HL-60 (cell line): ENCODE results near the gene ALG12.

Source experiments
- DNase-seq, 2 experiments: peaks; one replicate each; pipeline ENCODE4 v3.0.0-alpha.2; 2010 to 2020; ENCODE audit warnings: low read depth in 1 of 2, low spot score in 1 of 2
- H3K27ac ChIP-seq: fragments of 250-450 bp; sonication (Bioruptor Pico); replicated peaks from 2 replicates; pipeline ENCODE4 v1.5.1; 2020; ENCODE audit warnings: mild to moderate bottlenecking, moderate library complexity
- H3K27me3 ChIP-seq: fragments of 250-450 bp; sonication (Bioruptor Pico); 2 replicates; pipeline ENCODE4 v1.5.1; 2021; ENCODE audit warnings: mild to moderate bottlenecking, moderate library complexity; ENCODE audit not compliant: insufficient read depth, poor library complexity, severe bottlenecking
- H3K4me3 ChIP-seq: replicated peaks from 2 replicates; pipeline ENCODE4 v1.5.1; 2011; ENCODE audit warnings: mild to moderate bottlenecking, control low read depth, low read length; ENCODE audit not compliant: insufficient read depth
- CTCF ChIP-seq: IDR thresholded peaks from one replicate; pipeline ENCODE4 v1.5.1; 2011; ENCODE audit warnings: low read length, control low read depth, inconsistent platforms; ENCODE audit not compliant: insufficient read depth
- GABPA ChIP-seq: IDR thresholded peaks from 2 replicates; pipeline ENCODE4 v1.6.1; 2012; ENCODE audit warnings: low read depth
- POLR2AphosphoS5 ChIP-seq: IDR thresholded peaks from 2 replicates; pipeline ENCODE4 v1.6.1; 2012; ENCODE audit warnings: low read depth
- REST ChIP-seq: IDR thresholded peaks from 2 replicates; pipeline ENCODE4 v1.6.1; 2012; ENCODE audit warnings: low read depth; ENCODE audit not compliant: insufficient replicate concordance
- SPI1 ChIP-seq: IDR thresholded peaks from 2 replicates; pipeline ENCODE4 v1.6.1; 2012; ENCODE audit warnings: low read depth, mild to moderate bottlenecking, borderline replicate concordance

ALG12 gene

DNA sequence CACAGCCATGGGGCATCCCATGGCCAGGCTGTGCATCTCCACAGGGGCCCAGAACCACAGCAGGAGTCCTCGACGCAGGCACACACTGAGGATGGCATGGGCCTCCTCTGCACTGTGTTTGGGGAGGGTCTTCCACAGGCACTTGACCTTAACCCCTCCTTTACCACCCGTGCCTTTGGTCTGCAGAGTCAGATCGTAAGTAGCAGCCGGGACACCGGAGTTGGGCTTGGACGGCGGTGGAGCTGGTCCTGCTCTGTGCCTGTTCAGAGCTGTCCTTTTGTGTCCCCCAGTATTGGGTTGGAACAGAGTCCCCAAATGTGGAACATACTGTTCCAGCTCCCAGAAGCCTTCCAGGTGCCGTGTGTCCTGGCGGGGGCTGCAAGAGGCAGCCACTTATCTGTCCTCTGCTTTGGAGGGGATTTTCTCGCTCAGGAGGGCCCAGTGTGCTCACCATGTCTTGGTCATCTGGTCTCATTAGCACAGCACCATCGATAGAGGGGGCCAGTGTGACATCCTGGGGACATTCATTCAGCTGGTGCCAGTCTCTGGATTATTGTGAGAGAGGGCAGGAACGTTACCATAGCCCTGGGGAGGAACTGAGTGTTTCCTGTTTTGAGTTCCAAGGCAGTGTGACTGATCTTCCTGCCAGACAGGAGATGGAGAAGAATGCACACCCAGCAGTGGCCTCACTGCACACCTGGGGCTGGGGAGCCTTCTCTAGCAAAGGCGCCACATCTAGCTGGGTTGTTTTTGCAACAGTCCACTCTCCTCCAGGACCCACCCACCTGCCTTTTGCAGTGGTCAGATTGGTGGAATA, 12.6 kb upstream of the ALG12 start:
- peak; percentile 73 to 91 for DNase-seq
- TF ChIP-seq GABPA: no peak
- TF ChIP-seq REST: no peak
- TF ChIP-seq SPI1: peak; percentile 87
- TF ChIP-seq POLR2AphosphoS5: no peak
- peak; percentile 78 for TF ChIP-seq CTCF
- H3K4me3 ChIP-seq: no peak overlapping the region
- no peaks in the 10 kb centered on the region for H3K27me3 ChIP-seq
- H3K27ac ChIP-seq: no peak overlapping the region

DNA sequence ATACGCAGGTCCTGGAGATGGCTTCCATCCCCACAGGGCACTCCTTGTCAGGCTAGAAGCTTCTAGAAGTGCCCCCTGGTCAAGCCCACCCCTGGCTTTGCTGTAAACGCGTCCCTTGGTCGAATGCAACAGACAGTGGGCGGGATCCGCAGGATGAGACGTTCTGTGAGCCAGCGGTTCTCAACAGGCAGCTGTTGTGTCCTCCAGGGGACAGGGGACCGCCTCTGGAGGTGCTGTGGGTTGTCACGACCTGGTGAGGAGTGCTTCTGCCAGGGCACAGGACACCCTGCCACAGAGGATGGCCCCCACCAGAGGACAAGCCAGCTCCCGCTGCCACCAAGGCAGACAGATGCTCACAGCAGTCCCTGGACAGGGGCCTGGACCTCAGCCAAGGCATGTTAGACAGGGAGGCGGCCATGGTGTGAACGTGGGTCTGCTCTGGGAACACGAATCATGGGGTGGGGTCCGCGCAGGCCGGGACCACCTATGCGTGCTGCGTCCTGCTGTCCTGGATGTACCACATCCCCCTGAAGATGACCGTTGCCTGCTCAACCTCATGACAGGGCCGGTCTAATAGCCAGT, 11.8 kb upstream of the ALG12 start:
- Histone ChIP-seq H3K4me3 (no peak overlapping the region), H3K27me3 (no peaks in the 10 kb centered on the region), H3K27ac (no peak overlapping the region)
- TF ChIP-seq REST (no peak), CTCF (no peak), POLR2AphosphoS5 (no peak), GABPA (no peak), SPI1 (no peak)
- DNase-seq: no peak

GRCh38 chr22:49929211-49929979, 11.2 kb upstream of the ALG12 start:
- DNase-seq: peak in 1 of 2 experiments; percentile 48
- TF ChIP-seq CTCF (peak; percentile 42), SPI1 (no peak), REST (no peak), POLR2AphosphoS5 (no peak), GABPA (no peak)
- Histone ChIP-seq H3K4me3 (no peak overlapping the region), H3K27ac (no peak overlapping the region), H3K27me3 (no peaks in the 10 kb centered on the region)
